Measurements from ENCODE around the gene SLC16A8.

SLC16A8 gene

GRCh38 chr22:38072322-38073149 lies 11.4 kb downstream of the SLC16A8 start:
- DNase-seq (ENCODE audit: low spot score): no peak

GRCh38 chr22:38071421-38072321 lies 12.3 kb downstream of the SLC16A8 start:
- DNase-seq (ENCODE audit: low spot score): no peak

DNA sequence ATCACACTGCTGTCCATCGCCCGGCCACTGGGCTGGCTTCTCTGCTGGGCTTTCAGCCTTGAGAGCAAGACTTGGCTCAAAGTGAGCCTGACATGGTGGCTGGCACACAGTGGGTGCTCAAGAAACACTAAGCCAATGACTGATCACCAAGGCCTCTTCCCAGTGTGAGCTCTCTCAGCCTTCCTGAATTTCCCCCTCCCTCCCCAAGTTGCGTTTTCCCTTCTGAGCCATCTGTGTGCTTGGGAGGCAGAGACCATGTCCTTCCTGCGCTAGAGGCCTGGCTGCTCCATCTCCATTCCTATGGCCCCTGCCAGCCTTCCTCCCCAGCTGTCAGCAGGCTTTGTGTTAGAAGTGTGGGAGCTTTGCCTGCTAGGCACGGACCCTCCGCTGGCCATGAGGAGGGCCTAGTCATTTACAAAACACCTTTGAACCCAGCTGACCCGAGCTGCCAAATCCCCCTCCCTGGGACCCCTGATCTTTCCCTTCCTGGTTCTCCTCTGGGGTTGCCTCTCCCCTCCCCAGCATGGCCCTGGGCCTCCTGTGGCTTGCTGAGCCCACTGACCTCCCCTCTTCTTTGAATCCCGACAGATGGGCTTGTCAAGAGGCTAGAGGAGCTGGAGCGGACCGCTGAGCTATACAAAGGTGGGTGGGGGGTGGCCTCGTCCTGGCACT lies 13.6 kb downstream of the SLC16A8 start:
- no peak for DNase-seq (ENCODE audit: low spot score)

- peak; percentile 86 for DNase-seq (ENCODE audit: low spot score)
These were observed 14.4 kb downstream of the SLC16A8 start for GRCh38 chr22:38069372-38070249.

DNA sequence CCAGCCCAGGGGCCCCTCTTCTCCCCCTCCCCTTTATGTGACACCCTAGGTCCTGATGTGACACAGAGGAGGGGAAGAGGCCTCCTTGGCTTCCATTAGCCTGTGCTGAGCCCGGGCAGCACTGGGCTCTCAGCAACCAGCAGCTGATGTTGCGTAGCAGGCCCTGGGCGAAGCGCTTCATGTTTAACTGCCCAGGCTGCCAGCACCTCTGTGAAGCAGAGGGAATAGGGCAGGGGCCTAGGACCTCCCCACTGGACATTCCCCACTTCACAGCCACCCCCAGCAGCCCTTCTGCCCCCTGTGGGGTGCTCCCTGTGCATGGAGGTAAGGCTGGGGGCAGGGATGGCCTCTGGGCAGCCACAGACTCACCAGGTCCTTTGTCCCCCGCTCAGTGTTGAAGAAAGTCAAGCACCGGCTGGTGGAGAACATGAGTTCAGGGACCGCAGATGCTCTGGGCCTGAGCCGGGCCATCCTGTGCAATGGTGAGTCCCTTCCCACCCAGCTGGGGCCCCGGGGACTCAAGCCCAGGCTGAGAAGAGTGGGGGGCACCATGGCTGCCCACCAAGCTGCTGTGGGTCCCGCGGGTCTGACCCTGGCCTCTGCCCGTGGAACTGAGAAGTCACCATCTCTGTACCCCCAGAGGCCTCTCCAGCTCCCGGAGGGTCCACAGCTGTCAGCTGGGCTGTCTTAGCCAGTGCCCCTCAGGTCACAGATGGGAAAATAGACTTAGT lies 15.2 kb downstream of the SLC16A8 start:
- no peak for DNase-seq (ENCODE audit: low spot score)

DNA sequence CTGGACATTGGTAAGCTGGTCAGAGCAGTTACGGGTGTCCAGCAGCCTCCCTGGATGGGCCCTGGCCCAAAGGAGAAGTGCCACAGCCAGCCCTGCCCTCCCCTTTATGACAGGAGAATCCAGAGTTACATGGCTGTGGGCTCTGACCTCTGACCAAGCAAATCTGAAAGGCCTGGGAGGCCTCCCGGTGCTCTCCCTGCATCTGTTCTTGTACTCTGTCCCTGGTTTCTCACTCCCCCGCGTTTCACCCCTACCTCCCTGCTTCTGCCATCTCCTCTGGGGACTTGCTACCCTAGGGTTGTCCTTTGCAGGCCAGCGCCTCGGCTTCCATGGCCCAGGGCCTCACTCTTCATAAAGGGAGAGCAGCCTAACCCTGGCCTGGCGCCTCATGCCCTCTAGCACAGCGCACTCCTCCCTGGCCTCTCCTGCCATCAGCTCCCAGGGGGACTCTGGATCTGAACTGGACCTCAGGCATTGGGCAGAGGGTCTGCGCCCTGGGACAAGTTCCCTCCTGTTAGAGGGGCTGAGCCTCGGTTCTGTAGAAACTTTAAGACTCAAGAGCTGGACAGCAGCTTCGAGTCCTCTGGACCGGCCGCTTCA lies 16.1 kb downstream of the SLC16A8 start:
- no peak for DNase-seq (ENCODE audit: low spot score)

- no peak for DNase-seq (ENCODE audit: low spot score)
These were observed 17.0 kb downstream of the SLC16A8 start for GRCh38 chr22:38067028-38067415.

DNA sequence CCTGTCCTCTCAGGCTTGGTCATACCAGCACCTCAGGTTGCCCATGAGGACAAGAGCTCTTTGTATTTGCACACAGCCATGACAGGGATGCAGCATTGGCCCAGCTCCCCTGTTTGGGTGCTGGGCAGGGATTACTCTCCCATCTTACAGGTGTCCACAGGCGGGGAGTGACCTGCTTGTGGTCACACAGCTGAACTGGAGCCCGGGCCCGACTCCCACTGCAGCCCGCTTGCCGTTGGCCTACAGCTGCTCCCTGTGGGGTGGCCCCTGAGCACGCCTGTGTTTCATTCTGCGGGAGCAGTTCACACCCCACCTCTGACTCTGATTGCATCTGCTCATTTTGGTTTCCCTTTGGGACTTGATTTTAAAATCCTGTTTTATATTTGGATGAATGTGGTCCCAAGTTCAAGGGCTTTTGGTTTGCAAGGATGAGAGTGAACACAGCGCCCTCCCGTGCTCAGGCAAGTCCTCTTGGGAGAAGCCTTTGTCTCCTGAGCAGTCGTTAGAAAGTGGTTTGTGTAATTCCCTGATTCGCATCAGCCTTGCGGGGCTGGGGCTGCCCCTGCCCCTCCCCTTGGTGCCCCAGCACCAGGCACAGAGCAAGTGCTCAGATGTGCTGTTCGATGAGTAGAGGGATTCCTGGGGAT lies 17.5 kb downstream of the SLC16A8 start:
- peak; percentile 46 for DNase-seq (ENCODE audit: low spot score)

GRCh38 chr22:38065539-38065938 lies 18.4 kb downstream of the SLC16A8 start:
- no peak for DNase-seq (ENCODE audit: low spot score)

DNA sequence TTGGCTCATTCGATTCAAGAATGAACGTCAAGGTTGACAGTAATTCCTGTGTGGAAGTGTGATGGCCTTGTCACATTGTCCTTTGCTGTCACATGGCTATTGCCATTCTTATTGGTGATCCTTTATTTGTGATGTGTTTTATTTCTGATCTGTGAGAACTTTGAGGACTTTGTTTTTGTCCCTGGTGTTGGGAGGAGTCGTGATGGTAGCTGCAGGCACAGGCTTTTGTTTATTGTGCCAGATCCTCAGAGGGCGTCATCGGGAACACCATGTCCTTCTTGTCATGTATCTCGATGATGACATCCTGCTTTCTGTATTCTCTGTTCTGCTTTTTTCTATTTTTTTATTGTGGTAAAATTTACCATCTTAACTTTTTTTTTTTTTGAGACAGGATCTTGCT lies 21.2 kb downstream of the SLC16A8 start:
- DNase-seq (ENCODE audit: low spot score): peak; percentile 88

GRCh38 chr22:38056969-38057891 lies 26.8 kb downstream of the SLC16A8 start, which contains the start of gene PICK1:
TSS of gene PICK1 (plus strand) at chr22:38057404. CDS start at chr22:38057810, 406 bp downstream.
- peak; percentile 99 for DNase-seq (ENCODE audit: low spot score)

DNA sequence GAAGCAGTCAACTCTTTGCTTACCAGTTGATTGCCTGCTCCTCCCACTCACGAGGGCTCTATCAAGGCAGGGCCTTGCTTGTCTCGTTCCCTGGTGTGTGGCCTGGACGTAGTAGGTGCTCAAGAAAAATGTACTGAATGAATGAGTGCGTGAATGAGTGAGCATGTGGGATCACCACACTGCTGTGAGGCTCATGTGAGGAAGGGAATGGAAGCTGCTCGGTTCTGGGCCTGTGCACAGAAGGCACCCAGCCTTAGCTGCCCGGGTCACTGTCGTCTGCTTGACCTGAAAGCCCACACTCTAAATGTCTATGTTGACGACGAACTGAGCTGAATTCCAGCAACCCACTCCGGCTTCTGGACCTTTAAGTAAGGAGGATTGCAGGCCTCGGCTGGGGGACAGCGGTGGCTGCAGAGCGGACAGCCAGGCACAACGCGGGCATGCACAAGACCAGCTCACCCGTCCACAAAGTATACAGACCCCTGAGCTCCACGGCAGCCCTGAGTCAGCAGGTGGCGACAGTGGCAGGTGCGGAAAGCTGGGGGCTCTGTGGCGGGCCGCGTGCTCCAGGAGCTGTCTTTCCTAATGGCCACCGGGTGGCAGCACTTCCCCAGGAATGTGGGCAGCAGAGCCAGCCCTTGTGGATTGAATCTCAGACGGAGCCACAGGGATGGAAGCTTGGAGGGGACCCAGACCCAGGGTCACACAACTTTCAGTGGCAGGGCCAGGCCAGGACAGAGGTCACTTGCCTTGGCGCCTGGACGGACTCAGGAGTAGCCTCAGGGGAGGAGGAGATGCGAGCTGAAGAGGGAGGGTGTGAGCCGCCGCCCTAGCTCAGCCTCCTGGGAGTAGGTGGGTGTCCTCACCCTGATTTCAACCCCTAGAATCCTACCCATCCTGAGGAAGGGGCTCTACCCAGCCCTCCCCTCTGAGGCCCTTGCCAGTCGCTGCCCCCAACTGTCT lies 31.8 kb downstream of the SLC16A8 start:
- peak; percentile 91 for DNase-seq (ENCODE audit: low spot score)

DNA sequence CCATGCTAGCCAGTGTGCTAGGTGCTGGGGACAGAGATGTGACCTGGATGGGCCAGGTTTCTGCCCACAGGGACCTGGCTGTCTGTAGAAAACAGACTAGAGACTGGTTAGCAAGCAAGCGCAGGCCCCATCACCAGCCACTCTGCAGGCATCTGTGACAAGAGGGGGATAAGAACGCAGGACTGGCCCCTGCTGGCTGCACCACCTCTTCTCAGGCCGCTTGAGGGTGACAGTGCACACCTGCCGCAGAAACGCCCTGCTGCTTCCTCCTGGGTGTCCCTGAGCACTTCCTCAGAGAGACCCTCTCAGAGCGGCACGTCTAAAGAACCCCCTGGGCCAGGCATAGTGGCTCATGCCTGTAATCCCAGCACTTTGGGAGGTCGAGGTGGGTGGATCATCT lies 32.7 kb downstream of the SLC16A8 start:
- no peak for DNase-seq (ENCODE audit: low spot score)

- DNase-seq (ENCODE audit: low spot score): no peak
These were observed 33.3 kb downstream of the SLC16A8 start for GRCh38 chr22:38050720-38051119.

GRCh38 chr22:38049812-38050619 lies 34.0 kb downstream of the SLC16A8 start:
- DNase-seq (ENCODE audit: low spot score): peak; percentile 90

GRCh38 chr22:38046070-38046748 lies 37.8 kb downstream of the SLC16A8 start:
- DNase-seq (ENCODE audit: low spot score): peak; percentile 32

All from pons (tissue), 1 donor.